Endodermal cell (in vitro differentiated cells): ENCODE results near the gene ZCCHC14. TPM values are rescaled to one million over a fixed set of nuclear protein-coding genes. Genes with fewer than 3 reads are reported as not detected.

Experiments
- DNase-seq: peaks from one replicate; pipeline ENCODE4 v3.0.0-alpha.2; 2017
- H3K27ac ChIP-seq: 2 replicates; pipeline ENCODE4 v1.5.1; 2013; ENCODE audit warnings: mild to moderate bottlenecking, low read depth, low read length, moderate library complexity
- H3K27me3 ChIP-seq: 2 replicates; pipeline ENCODE4 v1.6.1; 2013; ENCODE audit warnings: mild to moderate bottlenecking, low read length, moderate library complexity; ENCODE audit not compliant: insufficient read depth, control insufficient read depth, poor library complexity, severe bottlenecking
- H3K36me3 ChIP-seq: 2 replicates; pipeline ENCODE4 v1.7.0; 2013; ENCODE audit warnings: mild to moderate bottlenecking, low read length, moderate library complexity; ENCODE audit not compliant: control insufficient read depth, insufficient read depth
- H3K4me1 ChIP-seq: one replicate; pipeline ENCODE4 v1.7.0; 2013; ENCODE audit warnings: low read length; ENCODE audit not compliant: control insufficient read depth, insufficient read depth
- H3K4me3 ChIP-seq: 2 replicates; pipeline ENCODE4 v1.5.1; 2013; ENCODE audit warnings: mild to moderate bottlenecking, low read length, moderate library complexity
- H3K9ac ChIP-seq: 2 replicates; pipeline ENCODE4 v1.6.1; 2013; ENCODE audit warnings: mild to moderate bottlenecking, low read length, moderate library complexity; ENCODE audit not compliant: poor library complexity, severe bottlenecking; ENCODE audit errors: extremely low read depth
- H3K9me3 ChIP-seq: 2 replicates; pipeline ENCODE4 v1.6.1; 2013; ENCODE audit warnings: mild to moderate bottlenecking, low read length, moderate library complexity; ENCODE audit not compliant: control insufficient read depth
- H3K27ac Mint-ChIP-seq: 2 replicates; pipeline ENCODE4 v1.8.0; 2020; ENCODE audit warnings: mixed read lengths
- H3K27me3 Mint-ChIP-seq: 2 replicates; pipeline ENCODE4 v1.8.0; 2021; ENCODE audit warnings: mild to moderate bottlenecking, mixed read lengths; ENCODE audit not compliant: insufficient read depth
- H3K36me3 Mint-ChIP-seq: 2 replicates; pipeline ENCODE4 v1.8.0; 2020; ENCODE audit warnings: low read depth, mixed read lengths
- H3K4me1 Mint-ChIP-seq: 2 replicates; pipeline ENCODE4 v1.8.0; 2020; ENCODE audit warnings: mixed read lengths
- H3K4me3 Mint-ChIP-seq: 2 replicates; pipeline ENCODE4 v1.8.0; 2020; ENCODE audit warnings: mild to moderate bottlenecking, moderate library complexity, mixed read lengths
- H3K9me3 Mint-ChIP-seq: 2 replicates; pipeline ENCODE4 v1.8.0; 2020; ENCODE audit warnings: mild to moderate bottlenecking, mixed read lengths
- WGBS, 2 experiments: methylation state at CpG; one replicate each; pipeline versions ENCODE4 v1.1.5 to v1.1.7; 2013; ENCODE audit warnings: missing lambda C conversion rate in 2 of 2, mixed read lengths in 1 of 2; ENCODE audit not compliant: insufficient coverage in 1 of 2, insufficient read length in 1 of 2; 5-methylcytosine and 5-hydroxymethylcytosine counted together
- total RNA-seq, 2 donors: library from RNA; stranded (reverse); fragmentation: NEBNext Ultra II Directional in 1 of 2; extraction: Animal tissue kit (Norgen Biotek cat#: 25700) in 1 of 2; gene quantifications; 2 replicates in 1 of 2; 3 replicates in 1 of 2; pipeline ENCODE4 v1.2.1, GENCODE V29; 2021
- TF ChIP-seq, protein P1 (sequence below): fragments of 200-600 bp; sonication (generic); conservative IDR thresholded peaks from 2 replicates; pipeline ENCODE4 v1.5.0; 2021; ENCODE audit warnings: antibody characterized with exemption, mild to moderate bottlenecking

ZCCHC14 gene
- total RNA-seq, 2 donors from 2014 or later, result 27.3 to 33.7 TPM

- Histone ChIP-seq H3K9ac (no peak overlapping the region), H3K9me3 (peaks cover 12% of the 10 kb centered on the region), H3K27ac (no peak overlapping the region), H3K27me3 (no peaks in the 10 kb centered on the region), H3K4me3 (no peak overlapping the region), H3K4me1 (no peaks in the 10 kb centered on the region), H3K36me3 (no peaks in the 10 kb centered on the region)
- no peaks in the 10 kb centered on the region for H3K36me3 Mint-ChIP-seq
- no peaks in the 10 kb centered on the region for H3K4me1 Mint-ChIP-seq
- TF ChIP-seq, protein P1, sequence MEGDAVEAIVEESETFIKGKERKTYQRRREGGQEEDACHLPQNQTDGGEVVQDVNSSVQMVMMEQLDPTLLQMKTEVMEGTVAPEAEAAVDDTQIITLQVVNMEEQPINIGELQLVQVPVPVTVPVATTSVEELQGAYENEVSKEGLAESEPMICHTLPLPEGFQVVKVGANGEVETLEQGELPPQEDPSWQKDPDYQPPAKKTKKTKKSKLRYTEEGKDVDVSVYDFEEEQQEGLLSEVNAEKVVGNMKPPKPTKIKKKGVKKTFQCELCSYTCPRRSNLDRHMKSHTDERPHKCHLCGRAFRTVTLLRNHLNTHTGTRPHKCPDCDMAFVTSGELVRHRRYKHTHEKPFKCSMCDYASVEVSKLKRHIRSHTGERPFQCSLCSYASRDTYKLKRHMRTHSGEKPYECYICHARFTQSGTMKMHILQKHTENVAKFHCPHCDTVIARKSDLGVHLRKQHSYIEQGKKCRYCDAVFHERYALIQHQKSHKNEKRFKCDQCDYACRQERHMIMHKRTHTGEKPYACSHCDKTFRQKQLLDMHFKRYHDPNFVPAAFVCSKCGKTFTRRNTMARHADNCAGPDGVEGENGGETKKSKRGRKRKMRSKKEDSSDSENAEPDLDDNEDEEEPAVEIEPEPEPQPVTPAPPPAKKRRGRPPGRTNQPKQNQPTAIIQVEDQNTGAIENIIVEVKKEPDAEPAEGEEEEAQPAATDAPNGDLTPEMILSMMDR, result no peak
- H3K4me3 Mint-ChIP-seq, result no peak overlapping the region
- H3K27ac Mint-ChIP-seq, result no peak overlapping the region
- H3K9me3 Mint-ChIP-seq, result peaks cover 65% of the 10 kb centered on the region
- 91 to 100% methylated on average over 1 to 4 of the region's 5 CpGs for WGBS, 2 experiments
- no peak for DNase-seq
- peaks cover 15% of the 10 kb centered on the region for H3K27me3 Mint-ChIP-seq
Measured at GRCh38 chr16:87534030-87534653, 41.3 kb upstream of the ZCCHC14 start.

- Histone ChIP-seq H3K27me3 (no peaks in the 10 kb centered on the region), H3K9me3 (peaks cover 12% of the 10 kb centered on the region), H3K4me3 (no peak overlapping the region), H3K36me3 (no peaks in the 10 kb centered on the region), H3K4me1 (no peaks in the 10 kb centered on the region), H3K9ac (no peak overlapping the region), H3K27ac (no peak overlapping the region)
- Mint-ChIP-seq H3K4me3 (no peak overlapping the region), H3K36me3 (no peaks in the 10 kb centered on the region), H3K9me3 (peaks cover 69% of the 10 kb centered on the region), H3K27ac (no peak overlapping the region), H3K4me1 (no peaks in the 10 kb centered on the region), H3K27me3 (peaks cover 15% of the 10 kb centered on the region)
- WGBS, 2 experiments, result 36 to 60% methylated on average over 1 of the region's 1 CpG
- TF ChIP-seq, protein P1, result no peak
- no peak for DNase-seq
Measured at GRCh38 chr16:87533061-87533460, 40.2 kb upstream of the ZCCHC14 start.

DNA sequence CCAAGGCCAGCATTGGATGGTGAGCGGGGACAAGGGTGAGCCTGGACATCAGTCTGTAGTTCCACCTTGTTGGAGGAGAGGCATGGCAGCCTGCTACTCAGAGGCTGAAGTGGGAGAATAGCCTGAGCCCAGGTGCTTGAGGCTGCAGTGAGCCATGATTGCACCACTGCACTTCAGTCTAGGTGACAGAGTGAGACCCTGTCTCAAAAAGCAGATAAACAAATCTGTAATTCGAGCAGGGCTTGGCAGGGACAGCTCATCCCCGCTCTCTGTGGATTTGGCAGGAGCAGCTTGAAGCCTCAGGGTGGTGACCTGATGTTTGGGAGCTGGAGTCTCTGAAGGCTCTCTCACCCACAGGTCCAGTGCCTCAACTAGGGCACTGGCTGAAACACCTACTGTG is 38.6 kb upstream of the ZCCHC14 start:
- DNase-seq, result no peak
- H3K4me3 Mint-ChIP-seq, result no peak overlapping the region
- 60 to 83% methylated on average over 1 to 3 of the region's 3 CpGs for WGBS, 2 experiments
- no peak overlapping the region for H3K9ac ChIP-seq
- H3K4me1 Mint-ChIP-seq, result no peaks in the 10 kb centered on the region
- no peaks in the 10 kb centered on the region for H3K36me3 ChIP-seq
- H3K9me3 ChIP-seq, result peaks cover 12% of the 10 kb centered on the region
- H3K4me3 ChIP-seq, result no peak overlapping the region
- TF ChIP-seq, protein P1, result no peak
- H3K27ac ChIP-seq, result no peak overlapping the region
- H3K27me3 Mint-ChIP-seq, result peaks cover 13% of the 10 kb centered on the region
- H3K27ac Mint-ChIP-seq, result no peak overlapping the region
- H3K9me3 Mint-ChIP-seq, result peaks cover 60% of the 10 kb centered on the region
- no peaks in the 10 kb centered on the region for H3K27me3 ChIP-seq
- H3K4me1 ChIP-seq, result no peaks in the 10 kb centered on the region
- no peaks in the 10 kb centered on the region for H3K36me3 Mint-ChIP-seq
